SK-N-SH (cell line): ENCODE data around the gene PLCB1. TPM values are rescaled to one million over a fixed set of nuclear protein-coding genes. Genes with fewer than 3 reads are reported as not detected.

Experiments used
- CTCF ChIA-PET: fragments of 300-600, 350-600 bp; formaldehyde crosslinking; extraction: SDS; loops from one replicate; lab custom pipeline; 2021; lab: Yijun Ruan, JAX
- POLR2A ChIA-PET: fragments of 350-600 bp; sonication (Branson Sonifier 250); formaldehyde crosslinking; extraction: SDS; loops from one replicate; lab custom pipeline; 2020; ENCODE audit warnings: antibody characterized with exemption, inconsistent platforms; lab: Yijun Ruan, JAX
- DNase-seq: peaks from one replicate; pipeline ENCODE4 v3.0.0; 2012
- H2AFZ ChIP-seq: fragments of 200-600 bp; sonication (generic); 2 replicates; pipeline ENCODE4 v1.8.1; 2016; ENCODE audit warnings: antibody characterized with exemption, mild to moderate bottlenecking, low read depth
- H3F3A ChIP-seq: fragments of 200-600 bp; sonication (generic); replicated peaks from 2 replicates; pipeline ENCODE3; 2016; ENCODE audit warnings: antibody characterized with exemption, mild to moderate bottlenecking; ENCODE audit not compliant: insufficient read depth
- H3K27ac ChIP-seq, 2 experiments: fragments of 200-500 bp in 1 of 2; fragments of 200-600 bp in 1 of 2; sonication (Bioruptor generic) in 1 of 2; sonication (generic), shearing (Covaris generic) in 1 of 2; 2 replicates each; pipeline versions ENCODE4 v1.5.1 to v1.6.1; 2014 to 2016; ENCODE audit warnings: low read depth in 2 of 2, inconsistent platforms in 1 of 2, low read length in 1 of 2, mild to moderate bottlenecking in 1 of 2, mixed read lengths in 1 of 2
- H3K27me3 ChIP-seq: fragments of 200-600 bp; sonication (generic), shearing (Covaris generic); 2 replicates; pipeline ENCODE4 v1.6.1; 2016; ENCODE audit warnings: mixed run types; ENCODE audit not compliant: insufficient read depth
- H3K36me3 ChIP-seq, 2 experiments: fragments of 200-500 bp in 1 of 2; fragments of 200-600 bp in 1 of 2; sonication (Bioruptor generic) in 1 of 2; sonication (generic) in 1 of 2; replicated peaks in 1 of 2; 2 replicates each; pipeline versions ENCODE3 to v1.5.1; 2014 to 2016; ENCODE audit warnings: low read length in 1 of 2, mild to moderate bottlenecking in 1 of 2; ENCODE audit not compliant: insufficient read depth in 2 of 2, control insufficient read depth in 1 of 2
- H3K4me1 ChIP-seq, 2 experiments: fragments of 200-500 bp in 1 of 2; fragments of 200-600 bp in 1 of 2; sonication (Bioruptor generic) in 1 of 2; sonication (generic), shearing (Covaris generic) in 1 of 2; 2 replicates each; pipeline versions ENCODE4 v1.5.1 to v1.6.1; 2014 to 2016; ENCODE audit warnings: low read depth in 1 of 2, low read length in 1 of 2, mixed run types in 1 of 2; ENCODE audit not compliant: insufficient read depth in 2 of 2, control insufficient read depth in 1 of 2
- H3K4me2 ChIP-seq: fragments of 200-600 bp; sonication (generic), shearing (Covaris generic); 2 replicates; pipeline ENCODE4 v1.6.1; 2017; ENCODE audit warnings: mixed run types
- H3K4me3 ChIP-seq, 2 experiments: fragments of 200-500 bp in 1 of 2; fragments of 200-600 bp in 1 of 2; sonication (Bioruptor generic) in 1 of 2; sonication (generic), shearing (Covaris generic) in 1 of 2; 2 replicates each; pipeline versions ENCODE4 v1.5.1 to v1.8.1; 2014 to 2016; ENCODE audit warnings: low read depth in 2 of 2, inconsistent platforms in 1 of 2, low read length in 1 of 2, mild to moderate bottlenecking in 1 of 2, mixed read lengths in 1 of 2, moderate library complexity in 1 of 2
- H3K79me2 ChIP-seq: fragments of 200-600 bp; sonication (generic); 2 replicates; pipeline ENCODE4 v1.8.1; 2017; ENCODE audit warnings: mild to moderate bottlenecking; ENCODE audit not compliant: insufficient read depth
- H3K9ac ChIP-seq: fragments of 200-600 bp; sonication (generic); 2 replicates; pipeline ENCODE4 v1.6.1; 2017; ENCODE audit warnings: mixed run types
- H3K9me2 ChIP-seq: fragments of 200-600 bp; sonication (generic); 2 replicates; pipeline ENCODE4 v1.6.1; 2017; ENCODE audit warnings: mixed run types
- H3K9me3 ChIP-seq: fragments of 200-600 bp; sonication (generic); 2 replicates; pipeline ENCODE4 v1.6.1; 2017; ENCODE audit warnings: mixed run types, mild to moderate bottlenecking, moderate library complexity
- H4K20me1 ChIP-seq: fragments of 200-600 bp; sonication (generic); 2 replicates; pipeline ENCODE4 v1.6.1; 2017; ENCODE audit warnings: mild to moderate bottlenecking, mixed run types; ENCODE audit not compliant: insufficient read depth
- CTCF ChIP-seq: fragments of 200-600 bp; sonication (generic); IDR thresholded peaks from 2 replicates; pipeline ENCODE4 v1.6.1; 2017; ENCODE audit warnings: antibody characterized with exemption, mild to moderate bottlenecking, moderate library complexity
- ELF1 ChIP-seq: IDR thresholded peaks from 2 replicates; pipeline ENCODE4 v1.4.0; 2012
- IRF3 ChIP-seq: fragments of 150-350 bp; IDR thresholded peaks from 2 replicates; pipeline ENCODE4 v1.6.1; 2016; ENCODE audit warnings: mild to moderate bottlenecking, low read depth, low read length
- JUND ChIP-seq: IDR thresholded peaks from 2 replicates; pipeline ENCODE4 v1.4.0; 2012
- MAX ChIP-seq: IDR thresholded peaks from 2 replicates; pipeline ENCODE4 v1.4.0; 2012; ENCODE audit warnings: low read depth
- MEF2A ChIP-seq: IDR thresholded peaks from 2 replicates; pipeline ENCODE4 v1.4.0; 2012; ENCODE audit warnings: low read depth, borderline replicate concordance
- MXI1 ChIP-seq: IDR thresholded peaks from 2 replicates; pipeline ENCODE4 v1.6.1; 2012; ENCODE audit warnings: mild to moderate bottlenecking, low read depth, low read length, improper control_type of control experiment
- NRF1 ChIP-seq: IDR thresholded peaks from 2 replicates; pipeline ENCODE4 v1.6.1; 2012; ENCODE audit warnings: low read depth, mild to moderate bottlenecking, low read length
- POLR2AphosphoS5 ChIP-seq: IDR thresholded peaks from 2 replicates; pipeline ENCODE4 v1.6.1; 2012; ENCODE audit warnings: low read depth, low read length
- RAD21 ChIP-seq: IDR thresholded peaks from 2 replicates; pipeline ENCODE4 v1.6.1; 2012; ENCODE audit warnings: mild to moderate bottlenecking, low read length
- RXRA ChIP-seq: IDR thresholded peaks from 2 replicates; pipeline ENCODE4 v1.4.0; 2012; ENCODE audit warnings: low read depth, mild to moderate bottlenecking, borderline replicate concordance
- SIN3A ChIP-seq: IDR thresholded peaks from 2 replicates; pipeline ENCODE4 v1.6.1; 2012; ENCODE audit warnings: low read depth, mild to moderate bottlenecking, low read length, moderate library complexity, borderline replicate concordance
- TEAD4 ChIP-seq: IDR thresholded peaks from 2 replicates; pipeline ENCODE4 v1.4.0; 2012; ENCODE audit warnings: mild to moderate bottlenecking, borderline replicate concordance; ENCODE audit not compliant: insufficient read depth
- USF2 ChIP-seq: fragments of 150-350 bp; IDR thresholded peaks from 2 replicates; pipeline ENCODE4 v1.6.1; 2017; ENCODE audit warnings: antibody characterized with exemption, low read length, low read depth, borderline replicate concordance
- YY1 ChIP-seq: IDR thresholded peaks from 2 replicates; pipeline ENCODE4 v1.4.0; 2012; ENCODE audit warnings: low read depth, mild to moderate bottlenecking
- whole genome bisulfite sequencing: methylation state at CpG from one replicate; pipeline ENCODE4 v1.1.6; 2017; ENCODE audit warnings: low lambda C conversion rate; 5-methylcytosine and 5-hydroxymethylcytosine counted together
- polyA plus RNA-seq, 3 experiments: library from polyadenylated mRNA; depleted of rRNA; stranded (reverse); fragments of >200 nt; gene quantifications; 2 replicates each; pipeline ENCODE4 v1.2.3, GENCODE V29; 2012

The PLCB1 gene
- polyA plus RNA-seq, 1 of the 3 experiments (the other 2 are of a cell fraction): 10.5 TPM

GRCh38 chr20:8766868-8767390 lies 634.9 kb downstream of the PLCB1 start:
- H3F3A ChIP-seq: no peaks in the 10 kb centered on the region
- 84% methylated on average over 5 of the region's 5 CpGs for WGBS
- no peak for DNase-seq

More at GRCh38 chr20:8766868-8767390, 634.9 kb downstream of the PLCB1 start:
- Histone ChIP-seq H3K79me2 (no peaks in the 10 kb centered on the region), H3K36me3 (peaks cover 3 to 11% of the 10 kb centered on the region in 2 experiments), H3K9ac (no peak overlapping the region), H3K9me3 (no peaks in the 10 kb centered on the region), H3K9me2 (no peaks in the 10 kb centered on the region), H3K4me2 (no peak overlapping the region), H2AFZ (no peak overlapping the region), H3K27ac (no peak overlapping the region), H3K4me1 (0 out of 4 replicates have a peak, but pooled peaks cover 0 to 6% of the 10 kb centered on the region in 2 experiments), H3K27me3 (no peaks in the 10 kb centered on the region), H3K4me3 (no peak overlapping the region), H4K20me1 (no peaks in the 10 kb centered on the region)
- ChIA-PET POLR2A (no interaction called here), CTCF (interaction anchor here (0.5 to 2.6 kb wide), 3 partner anchors 10 to 21 kb away, joined by 3 to 8 read pairs (median 3); no protein-coding TSS in a partner anchor)
- TF ChIP-seq MAX (no peak), MXI1 (no peak), YY1 (no peak), USF2 (no peak), RAD21 (no peak), MEF2A (no peak), ELF1 (no peak), TEAD4 (no peak), POLR2AphosphoS5 (no peak), SIN3A (no peak), JUND (no peak), CTCF (no peak), RXRA (no peak), IRF3 (no peak), NRF1 (no peak)
